ENCODE data around the gene ZFP62.

ZFP62 gene

GRCh38 chr5:180866985-180867384 lies 5.9 kb upstream of the ZFP62 start:
- no peak for DNase-seq (ENCODE audit: extremely low read depth, low read depth)
- no peak for TF ChIP-seq CTCF (IDR thresholded peaks at IDR 0.05; ENCODE audit: low read depth, low read length)

GRCh38 chr5:180865981-180866695 lies 5.1 kb upstream of the ZFP62 start:
- DNase-seq (ENCODE audit: extremely low read depth, low read depth), result no peak
- no peak for TF ChIP-seq CTCF (IDR thresholded peaks at IDR 0.05; ENCODE audit: low read depth, low read length)

- TF ChIP-seq CTCF (IDR thresholded peaks at IDR 0.05; ENCODE audit: low read depth, low read length), result no peak
- DNase-seq (ENCODE audit: extremely low read depth, low read depth), result no peak
Observed at GRCh38 chr5:180862645-180863044, 1.6 kb upstream of the ZFP62 start.

- DNase-seq (ENCODE audit: extremely low read depth, low read depth), result no peak
Observed at GRCh38 chr5:180860273-180860886, 696 bp downstream of the ZFP62 start.

GRCh38 chr5:180858586-180858985 lies 2.5 kb downstream of the ZFP62 start:
- DNase-seq (ENCODE audit: extremely low read depth, low read depth), result no peak
- TF ChIP-seq CTCF (IDR thresholded peaks at IDR 0.05; ENCODE audit: low read depth, low read length), result no peak

More at GRCh38 chr5:180860273-180860886, 696 bp downstream of the ZFP62 start:
- TF ChIP-seq CTCF (IDR thresholded peaks at IDR 0.05; ENCODE audit: low read depth, low read length), result peak; percentile 17

- no peak for DNase-seq (ENCODE audit: extremely low read depth, low read depth)
- no peak for TF ChIP-seq CTCF (IDR thresholded peaks at IDR 0.05; ENCODE audit: low read depth, low read length)
Observed at GRCh38 chr5:180853848-180854176, 7.3 kb downstream of the ZFP62 start.

- DNase-seq (ENCODE audit: extremely low read depth, low read depth), result no peak
Observed at GRCh38 chr5:180853121-180853847, 7.8 kb downstream of the ZFP62 start.

More at GRCh38 chr5:180853121-180853847, 7.8 kb downstream of the ZFP62 start:
- no peak for TF ChIP-seq CTCF (IDR thresholded peaks at IDR 0.05; ENCODE audit: low read depth, low read length)
